Stimulated activated naive CD8-positive, alpha-beta T cell treated with anti-CD3 and anti-CD28 coated beads, Interleukin-15, amount 100 ng/mL, for 72 hours (primary cell): ENCODE measurements around the gene RIT1.

Experiments used
- ATAC-seq: fragments of 150-1000 bp; cut with Tn5 transposase; 2 replicates; pipeline ENCODE4 v1.10.0; 2021; ENCODE audit warnings: mild to moderate bottlenecking, moderate library complexity
- DNase-seq, 2 donors: peaks; one replicate each; pipeline ENCODE4 v3.0.0; 2021 to 2022
- H3K27ac Mint-ChIP-seq, 2 donors: one replicate each; pipeline ENCODE4 v1.8.0; 2022; ENCODE audit warnings: mild to moderate bottlenecking in 2 of 2, mixed read lengths in 2 of 2, moderate library complexity in 2 of 2
- H3K27me3 Mint-ChIP-seq: one replicate; pipeline ENCODE4 v1.8.0; 2022; ENCODE audit warnings: mixed read lengths
- H3K4me1 Mint-ChIP-seq: one replicate; pipeline ENCODE4 v1.8.0; 2022; ENCODE audit warnings: mild to moderate bottlenecking, mixed read lengths
- H3K4me3 Mint-ChIP-seq, 2 donors: one replicate each; pipeline ENCODE4 v1.8.0; 2022; ENCODE audit warnings: mild to moderate bottlenecking in 2 of 2, mixed read lengths in 2 of 2, moderate library complexity in 1 of 2
- H3K9me3 Mint-ChIP-seq, 2 donors: one replicate each; pipeline ENCODE4 v1.8.0; 2022; ENCODE audit warnings: mixed read lengths in 2 of 2

The RIT1 gene, protein sequence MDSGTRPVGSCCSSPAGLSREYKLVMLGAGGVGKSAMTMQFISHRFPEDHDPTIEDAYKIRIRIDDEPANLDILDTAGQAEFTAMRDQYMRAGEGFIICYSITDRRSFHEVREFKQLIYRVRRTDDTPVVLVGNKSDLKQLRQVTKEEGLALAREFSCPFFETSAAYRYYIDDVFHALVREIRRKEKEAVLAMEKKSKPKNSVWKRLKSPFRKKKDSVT

DNA sequence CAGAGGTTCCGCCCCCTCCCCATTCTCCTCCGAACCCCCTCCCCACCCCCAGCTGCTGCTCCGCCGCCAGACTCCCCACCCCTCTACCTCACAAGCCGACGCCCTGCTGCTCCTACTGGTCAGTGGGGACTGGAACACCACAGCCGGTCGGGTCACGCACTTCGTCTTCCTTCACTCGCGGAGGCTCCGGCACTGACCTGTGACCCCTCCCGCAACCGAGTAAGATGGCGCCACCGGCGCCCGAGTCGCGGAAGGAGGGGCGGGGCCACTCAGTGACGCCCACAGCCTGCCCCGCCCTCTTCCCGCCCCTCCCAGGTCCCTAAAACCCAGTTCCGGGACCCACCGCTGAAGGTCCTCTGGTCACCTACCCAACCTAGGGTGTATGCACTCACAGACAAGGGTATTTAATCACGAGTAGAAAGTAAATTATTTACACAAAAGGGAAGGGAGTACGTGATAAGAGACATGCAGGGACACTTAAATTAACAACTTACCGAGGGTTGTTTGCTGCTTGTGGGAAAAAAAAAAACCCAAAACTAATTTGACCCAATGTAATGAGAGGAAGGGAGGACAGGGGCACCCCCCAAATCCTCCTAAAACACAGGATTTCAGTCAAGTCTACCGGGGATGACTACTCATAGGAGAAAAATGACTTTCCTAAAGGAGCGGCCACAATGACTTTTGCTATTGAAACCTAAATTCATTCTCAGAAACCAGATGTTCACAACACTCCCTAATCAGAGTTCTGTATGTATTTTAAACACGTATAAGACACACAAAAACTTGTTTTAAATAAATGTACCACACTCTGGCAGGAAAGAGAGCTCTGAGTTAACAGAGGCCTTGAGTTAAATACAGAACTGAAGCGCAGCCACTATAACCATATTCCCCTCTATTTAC lies at the start of gene RIT1:
RIT1 (minus strand) TSS at position 194 of the 900 bp plus-strand sequence. CDS start 588 bp downstream, outside the sequence.
- peak; percentile 94 for ATAC-seq
- Mint-ChIP-seq H3K4me3 (peak within 1 kb of the TSS; percentile 97), H3K27ac (peak within 1 kb of the TSS; percentile 98 to 99), H3K4me1 (peaks cover 27% of the 10 kb centered on the region), H3K27me3 (no peaks in the 10 kb centered on the region), H3K9me3 (no peaks in the 10 kb centered on the region)
- DNase-seq, result peak; percentile 78 to 84

DNA sequence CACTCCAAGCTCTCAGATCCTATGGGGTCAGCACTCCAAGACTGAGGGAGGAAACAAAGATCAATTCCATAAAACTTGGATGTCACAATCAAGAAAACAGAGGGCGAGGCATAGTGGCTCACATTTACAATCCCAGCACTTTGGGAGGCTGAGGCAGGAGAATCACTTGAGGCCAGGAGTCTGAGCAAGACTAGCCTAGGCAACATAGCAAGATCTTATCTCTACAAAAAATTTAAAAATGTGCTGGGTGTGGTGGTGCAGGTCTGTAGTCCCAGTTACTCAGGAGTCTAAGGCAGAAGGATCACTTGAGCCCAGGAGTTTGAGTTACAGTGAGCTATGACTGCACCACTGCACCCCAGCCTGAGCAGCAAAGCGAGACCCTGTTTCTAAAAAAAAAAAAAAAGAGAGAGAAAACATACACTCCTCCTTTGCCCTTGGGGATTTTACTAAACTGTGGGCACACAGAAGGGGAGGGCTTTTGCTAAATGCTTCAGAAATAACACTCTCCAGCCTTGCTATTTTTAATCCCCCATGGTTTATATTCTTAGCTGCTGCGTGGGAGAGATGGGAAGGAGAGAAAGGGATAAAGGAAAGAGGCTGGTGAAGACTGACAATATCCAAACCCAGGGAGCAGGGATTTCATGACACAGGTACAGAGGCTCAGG lies 49.1 kb upstream of the RIT1 start:
- no peaks in the 10 kb centered on the region for H3K27me3 Mint-ChIP-seq
- peaks cover 32% of the 10 kb centered on the region for H3K4me1 Mint-ChIP-seq
- no peaks in the 10 kb centered on the region for H3K9me3 Mint-ChIP-seq
- no peak for DNase-seq
- ATAC-seq, result no peak
- no peak overlapping the region for H3K4me3 Mint-ChIP-seq
- H3K27ac Mint-ChIP-seq, result peak overlapping the region; percentile 50 to 98

DNA sequence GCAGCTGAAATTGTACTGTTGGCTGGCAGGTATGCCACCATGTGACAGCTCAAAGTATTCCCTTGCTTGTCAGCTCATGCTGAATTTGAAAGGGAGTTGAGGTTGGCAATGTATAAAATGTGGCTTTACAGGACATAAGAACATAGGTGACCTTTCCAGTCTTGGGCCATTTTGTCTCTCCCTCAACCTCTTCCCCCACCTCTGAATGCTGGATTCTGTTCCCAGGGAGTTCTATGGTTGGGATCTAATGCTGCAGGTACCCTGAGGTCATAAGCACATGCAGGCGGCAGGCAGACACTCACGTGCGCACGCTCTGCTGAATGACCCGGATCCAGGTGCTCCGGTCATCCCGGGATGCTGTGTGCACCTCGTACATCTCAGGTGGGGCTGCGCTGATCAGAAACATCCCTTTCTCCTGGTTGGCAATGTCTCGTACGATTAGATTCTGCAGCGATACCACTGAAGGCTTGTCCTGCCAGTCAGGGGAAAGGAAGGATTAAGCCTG lies 46.3 kb upstream of the RIT1 start:
- peak overlapping the region; percentile 72 to 89 for H3K27ac Mint-ChIP-seq
- DNase-seq (no peak), ATAC-seq (no peak)
- no peak overlapping the region for H3K4me3 Mint-ChIP-seq
- H3K27me3 Mint-ChIP-seq, result no peaks in the 10 kb centered on the region
- H3K9me3 Mint-ChIP-seq, result no peaks in the 10 kb centered on the region
- H3K4me1 Mint-ChIP-seq, result peaks cover 27% of the 10 kb centered on the region

DNA sequence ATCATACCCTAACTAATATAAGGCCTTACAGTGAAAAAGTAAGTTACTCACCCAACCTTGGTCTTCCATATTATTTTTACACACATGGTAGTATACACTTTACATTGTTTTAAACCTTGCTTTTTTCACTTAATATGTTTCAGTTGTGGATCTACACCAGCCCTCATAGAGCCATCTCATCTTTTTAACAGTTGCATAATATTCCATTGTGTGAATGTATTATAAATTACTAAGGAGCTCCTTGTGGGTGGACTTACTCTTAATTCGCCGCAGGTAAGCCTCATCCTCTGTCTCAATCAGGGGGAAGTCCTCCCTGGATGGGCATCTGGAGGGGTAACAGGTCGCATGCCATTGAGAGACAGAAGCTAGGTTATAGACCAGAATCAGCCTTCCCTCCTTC lies 43.5 kb upstream of the RIT1 start:
- H3K4me1 Mint-ChIP-seq, result peaks cover 22% of the 10 kb centered on the region
- H3K27ac Mint-ChIP-seq, result peak overlapping the region in 1 of 2 donors; percentile 6
- no peak overlapping the region for H3K4me3 Mint-ChIP-seq
- DNase-seq (no peak), ATAC-seq (no peak)
- no peaks in the 10 kb centered on the region for H3K27me3 Mint-ChIP-seq
- no peaks in the 10 kb centered on the region for H3K9me3 Mint-ChIP-seq

DNA sequence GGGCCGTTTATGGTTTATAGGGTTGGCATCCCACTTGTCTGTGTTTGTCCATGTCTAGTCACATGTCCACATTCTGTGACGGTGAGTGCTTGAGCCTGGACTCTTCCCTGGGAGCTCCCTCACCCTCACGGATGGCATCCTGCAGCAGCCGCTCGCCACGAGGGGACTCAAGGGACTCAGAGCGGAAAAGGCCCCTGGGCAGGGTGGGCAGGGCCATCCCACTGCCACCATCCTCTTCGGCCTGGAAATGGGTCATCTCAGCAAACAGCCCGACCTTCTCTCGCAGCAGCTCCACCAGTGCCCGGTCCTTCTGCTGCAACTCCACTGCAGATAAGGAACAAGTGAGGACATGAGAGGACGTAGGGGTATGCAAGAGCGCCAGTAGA lies 41.3 kb upstream of the RIT1 start:
- no peaks in the 10 kb centered on the region for H3K27me3 Mint-ChIP-seq
- H3K27ac Mint-ChIP-seq, result peak overlapping the region in 1 of 2 donors; percentile 95

DNA sequence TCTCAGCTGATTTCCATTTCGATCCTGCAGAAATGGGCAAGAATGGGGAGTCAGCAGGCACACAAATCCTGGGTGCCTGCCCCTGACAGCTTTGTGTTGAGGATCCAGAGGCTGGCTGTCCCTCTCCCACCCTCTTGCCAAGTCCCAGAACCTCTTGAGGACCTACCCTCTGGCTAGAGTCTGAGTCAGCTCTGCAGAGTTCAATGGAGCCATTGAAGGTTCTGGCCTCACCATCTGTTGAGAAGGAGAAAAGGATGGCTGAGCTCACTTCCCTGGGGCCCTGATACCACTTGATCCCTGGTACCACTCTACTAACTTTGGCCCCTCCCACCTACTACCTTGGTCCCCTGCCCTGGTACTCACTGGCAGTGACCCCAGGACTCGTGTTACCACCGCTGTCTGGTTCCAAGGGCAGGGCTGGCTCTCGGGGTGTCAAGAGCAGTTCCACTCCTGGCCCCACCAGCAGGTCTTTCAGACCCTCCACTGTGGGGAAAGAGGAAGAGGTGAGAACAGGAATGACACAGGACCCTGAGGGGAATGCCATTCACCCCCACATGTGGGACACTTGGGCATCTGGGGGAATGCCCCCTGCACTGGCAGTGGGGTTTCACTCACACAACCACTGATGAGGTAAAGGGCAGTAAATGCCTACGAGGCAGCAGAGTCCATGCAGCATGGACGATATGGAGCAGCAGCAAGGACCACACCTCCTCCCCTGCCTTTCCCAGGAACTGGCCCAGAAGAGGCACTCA lies 40.8 kb upstream of the RIT1 start:
- Mint-ChIP-seq H3K4me3 (no peak overlapping the region), H3K27ac (peak overlapping the region; percentile 84 to 95), H3K4me1 (peaks cover 42% of the 10 kb centered on the region), H3K27me3 (no peaks in the 10 kb centered on the region), H3K9me3 (no peaks in the 10 kb centered on the region)
- DNase-seq, result no peak
- peak; percentile 54 for ATAC-seq

More for the DNA sequence above, 41.3 kb upstream of the RIT1 start:
- no peak overlapping the region for H3K4me3 Mint-ChIP-seq
- ATAC-seq (no peak), DNase-seq (no peak)
- peaks cover 36% of the 10 kb centered on the region for H3K4me1 Mint-ChIP-seq
- H3K9me3 Mint-ChIP-seq, result no peaks in the 10 kb centered on the region

DNA sequence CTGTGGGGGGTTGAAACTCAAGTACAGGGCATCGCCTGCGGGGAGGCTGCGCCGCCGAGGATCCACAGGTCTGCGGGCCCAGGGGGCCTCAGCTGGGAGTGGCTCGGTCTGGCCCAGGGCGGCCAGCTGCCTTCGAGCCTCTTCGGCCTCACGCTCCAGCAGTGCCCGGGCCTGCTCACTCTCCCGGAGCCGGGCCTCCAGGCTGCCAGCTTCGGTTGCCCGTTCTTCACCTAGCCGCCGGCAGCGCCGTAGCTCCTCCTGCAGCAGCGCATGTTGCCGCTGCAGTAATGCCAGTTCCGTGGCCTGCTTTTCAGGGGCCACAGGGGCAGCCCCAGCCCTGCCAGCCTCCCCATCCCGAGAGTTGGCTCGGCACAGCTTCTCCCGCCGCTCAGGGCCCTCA lies 39.7 kb upstream of the RIT1 start:
- Mint-ChIP-seq H3K27ac (peak overlapping the region in 1 of 2 donors; percentile 86), H3K4me3 (no peak overlapping the region), H3K9me3 (no peaks in the 10 kb centered on the region), H3K4me1 (peaks cover 53% of the 10 kb centered on the region), H3K27me3 (no peaks in the 10 kb centered on the region)
- no peak for DNase-seq
- no peak for ATAC-seq

DNA sequence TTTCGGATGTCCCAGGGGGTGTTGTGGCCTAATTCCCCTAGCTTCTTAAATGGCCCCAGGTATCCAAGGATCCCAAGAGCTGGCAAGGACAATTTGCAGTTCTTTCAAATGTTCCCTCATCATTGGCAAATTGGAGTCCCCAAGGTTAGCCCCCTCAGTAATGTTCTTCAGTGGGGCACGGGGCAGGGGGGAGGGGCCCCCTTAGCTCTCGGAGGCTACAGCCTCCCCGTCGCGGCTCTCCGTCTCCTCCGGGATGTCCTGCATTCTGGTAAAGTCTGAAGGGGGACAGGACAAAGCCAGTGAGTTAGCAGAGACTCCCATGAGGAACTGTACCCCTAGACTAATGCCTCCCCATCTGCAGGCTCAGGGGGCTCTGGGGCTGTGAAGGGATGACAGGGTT lies 36.6 kb upstream of the RIT1 start:
- peaks cover 82% of the 10 kb centered on the region for H3K4me1 Mint-ChIP-seq
- H3K4me3 Mint-ChIP-seq, result peak overlapping the region; percentile 6 to 24
- no peak for DNase-seq
- ATAC-seq, result no peak
- no peaks in the 10 kb centered on the region for H3K9me3 Mint-ChIP-seq
- H3K27ac Mint-ChIP-seq, result peak overlapping the region; percentile 86 to 94
- no peaks in the 10 kb centered on the region for H3K27me3 Mint-ChIP-seq

DNA sequence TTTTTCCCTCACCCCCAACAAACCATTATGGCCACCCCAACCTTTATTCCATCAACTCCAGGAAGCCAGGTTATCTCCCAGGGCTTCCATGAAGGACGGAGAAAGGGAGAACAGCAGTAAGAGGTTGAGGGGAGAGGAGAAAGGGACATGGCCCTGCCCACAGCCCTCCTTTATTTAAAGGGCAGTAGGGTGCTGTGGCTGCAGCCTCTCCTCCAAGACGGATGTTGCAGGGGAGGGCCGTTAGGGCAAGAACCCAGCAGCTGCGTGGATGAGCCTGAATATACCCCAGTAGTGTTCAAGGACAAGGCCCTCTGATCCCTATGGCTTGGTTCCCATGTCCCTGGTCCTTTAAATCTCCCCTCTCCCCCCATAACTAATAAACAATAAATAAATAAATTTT lies 36.1 kb upstream of the RIT1 start:
- peaks cover 82% of the 10 kb centered on the region for H3K4me1 Mint-ChIP-seq
- no peaks in the 10 kb centered on the region for H3K9me3 Mint-ChIP-seq
- H3K27me3 Mint-ChIP-seq, result no peaks in the 10 kb centered on the region
- ATAC-seq (no peak), DNase-seq (no peak)
- peak overlapping the region; percentile 86 to 94 for H3K27ac Mint-ChIP-seq
- peak overlapping the region; percentile 71 to 77 for H3K4me3 Mint-ChIP-seq

DNA sequence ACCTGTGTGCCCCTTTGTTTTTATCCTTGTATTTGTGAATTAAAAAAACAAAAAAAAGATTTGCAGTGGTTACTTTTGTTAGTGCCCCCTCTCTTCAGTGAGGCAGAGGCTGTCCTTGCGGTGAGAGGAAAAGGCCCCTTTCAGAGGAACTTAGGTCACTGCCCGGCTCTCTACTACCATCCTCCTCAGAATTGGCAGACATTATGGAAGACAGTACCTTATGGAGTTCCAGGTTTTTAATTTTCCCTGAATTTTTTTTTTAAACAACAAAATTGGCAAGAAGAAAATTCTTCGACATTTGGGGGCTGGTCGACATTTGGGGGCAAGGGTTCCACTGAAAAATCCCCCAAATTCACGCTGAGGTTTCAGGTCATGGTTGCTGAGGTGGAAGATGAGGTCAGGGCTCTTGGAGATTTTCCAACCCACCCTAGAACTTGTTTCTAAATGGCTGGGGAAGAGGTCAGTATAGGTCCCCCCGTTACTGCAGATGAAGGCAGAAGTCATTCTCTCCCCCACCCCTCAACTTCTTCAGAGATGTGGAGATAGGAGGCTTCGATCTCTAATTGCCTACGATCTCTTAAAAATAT lies 35.6 kb upstream of the RIT1 start:
- peak overlapping the region; percentile 86 to 94 for H3K27ac Mint-ChIP-seq
- ATAC-seq (peak; percentile 61), DNase-seq (no peak)
- peak overlapping the region; percentile 71 to 77 for H3K4me3 Mint-ChIP-seq
- H3K27me3 Mint-ChIP-seq, result no peaks in the 10 kb centered on the region
- H3K9me3 Mint-ChIP-seq, result no peaks in the 10 kb centered on the region
- peaks cover 82% of the 10 kb centered on the region for H3K4me1 Mint-ChIP-seq

DNA sequence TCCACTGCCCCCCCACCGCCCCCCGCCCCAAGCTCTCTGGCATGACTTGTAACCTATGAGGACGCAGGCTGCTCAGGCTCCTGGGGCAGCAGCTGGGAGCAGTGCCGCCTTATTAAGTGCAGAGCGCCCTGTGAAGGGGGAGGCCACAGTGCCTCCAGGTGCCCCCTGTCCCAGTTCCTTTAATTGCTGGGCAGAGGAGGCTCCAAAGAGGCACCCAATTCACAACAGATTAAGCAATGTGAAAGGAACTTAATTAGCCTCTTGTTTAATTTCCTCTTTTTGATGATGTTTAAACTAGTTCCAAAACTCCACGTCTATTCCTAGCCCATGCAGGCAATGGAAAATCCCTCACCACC lies 33.3 kb upstream of the RIT1 start:
- DNase-seq, result no peak
- Mint-ChIP-seq H3K9me3 (no peaks in the 10 kb centered on the region), H3K27ac (peak overlapping the region; percentile 93 to 94), H3K27me3 (no peaks in the 10 kb centered on the region), H3K4me1 (peaks cover 93% of the 10 kb centered on the region), H3K4me3 (peak overlapping the region in 1 of 2 donors; percentile 40)
- no peak for ATAC-seq

DNA sequence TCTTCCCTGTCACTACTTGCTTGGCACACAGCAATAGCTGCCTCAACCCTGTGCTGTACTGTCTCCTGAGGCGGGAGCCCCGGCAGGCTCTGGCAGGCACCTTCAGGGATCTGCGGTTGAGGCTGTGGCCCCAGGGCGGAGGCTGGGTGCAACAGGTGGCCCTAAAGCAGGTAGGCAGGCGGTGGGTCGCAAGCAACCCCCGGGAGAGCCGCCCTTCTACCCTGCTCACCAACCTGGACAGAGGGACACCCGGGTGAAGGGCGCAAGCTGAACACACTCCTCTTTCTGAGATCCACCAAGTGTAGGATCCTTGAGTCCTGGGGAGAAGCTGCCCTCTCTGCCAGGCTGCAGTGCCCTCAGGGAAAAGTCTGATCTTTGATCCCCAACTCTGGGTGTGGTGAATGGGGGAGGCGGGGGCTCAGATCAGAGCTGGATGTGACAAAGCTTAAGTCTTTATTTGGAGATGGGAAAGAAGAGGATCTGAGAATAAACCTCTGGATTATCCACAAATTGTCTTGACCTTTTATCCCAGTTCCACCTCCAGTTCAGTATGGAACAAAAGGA lies 31.5 kb upstream of the RIT1 start:
- ATAC-seq (no peak), DNase-seq (no peak)
- peaks cover 96% of the 10 kb centered on the region for H3K4me1 Mint-ChIP-seq
- H3K9me3 Mint-ChIP-seq, result no peaks in the 10 kb centered on the region
- H3K4me3 Mint-ChIP-seq, result peak overlapping the region in 1 of 2 donors; percentile 16
- peak overlapping the region; percentile 73 to 97 for H3K27ac Mint-ChIP-seq
- H3K27me3 Mint-ChIP-seq, result no peaks in the 10 kb centered on the region

DNA sequence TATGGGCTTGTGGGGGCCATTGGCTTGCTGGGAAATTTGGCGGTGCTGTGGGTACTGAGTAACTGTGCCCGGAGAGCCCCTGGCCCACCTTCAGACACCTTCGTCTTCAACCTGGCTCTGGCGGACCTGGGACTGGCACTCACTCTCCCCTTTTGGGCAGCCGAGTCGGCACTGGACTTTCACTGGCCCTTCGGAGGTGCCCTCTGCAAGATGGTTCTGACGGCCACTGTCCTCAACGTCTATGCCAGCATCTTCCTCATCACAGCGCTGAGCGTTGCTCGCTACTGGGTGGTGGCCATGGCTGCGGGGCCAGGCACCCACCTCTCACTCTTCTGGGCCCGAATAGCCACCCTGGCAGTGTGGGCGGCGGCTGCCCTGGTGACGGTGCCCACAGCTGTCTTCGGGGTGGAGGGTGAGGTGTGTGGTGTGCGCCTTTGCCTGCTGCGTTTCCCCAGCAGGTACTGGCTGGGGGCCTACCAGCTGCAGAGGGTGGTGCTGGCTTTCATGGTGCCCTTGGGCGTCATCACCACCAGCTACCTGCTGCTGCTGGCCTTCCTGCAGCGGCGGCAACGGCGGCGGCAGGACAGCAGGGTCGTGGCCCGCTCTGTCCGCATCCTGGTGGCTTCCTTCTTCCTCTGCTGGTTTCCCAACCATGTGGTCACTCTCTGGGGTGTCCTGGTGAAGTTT lies 30.8 kb upstream of the RIT1 start:
- Mint-ChIP-seq H3K4me1 (peaks cover 89% of the 10 kb centered on the region), H3K27ac (peak overlapping the region; percentile 94 to 97), H3K27me3 (no peaks in the 10 kb centered on the region), H3K4me3 (peak overlapping the region; percentile 3 to 31), H3K9me3 (no peaks in the 10 kb centered on the region)
- DNase-seq, result no peak
- no peak for ATAC-seq
